ENCODE measurements around the gene IRF2BPL.

The IRF2BPL gene

DNA sequence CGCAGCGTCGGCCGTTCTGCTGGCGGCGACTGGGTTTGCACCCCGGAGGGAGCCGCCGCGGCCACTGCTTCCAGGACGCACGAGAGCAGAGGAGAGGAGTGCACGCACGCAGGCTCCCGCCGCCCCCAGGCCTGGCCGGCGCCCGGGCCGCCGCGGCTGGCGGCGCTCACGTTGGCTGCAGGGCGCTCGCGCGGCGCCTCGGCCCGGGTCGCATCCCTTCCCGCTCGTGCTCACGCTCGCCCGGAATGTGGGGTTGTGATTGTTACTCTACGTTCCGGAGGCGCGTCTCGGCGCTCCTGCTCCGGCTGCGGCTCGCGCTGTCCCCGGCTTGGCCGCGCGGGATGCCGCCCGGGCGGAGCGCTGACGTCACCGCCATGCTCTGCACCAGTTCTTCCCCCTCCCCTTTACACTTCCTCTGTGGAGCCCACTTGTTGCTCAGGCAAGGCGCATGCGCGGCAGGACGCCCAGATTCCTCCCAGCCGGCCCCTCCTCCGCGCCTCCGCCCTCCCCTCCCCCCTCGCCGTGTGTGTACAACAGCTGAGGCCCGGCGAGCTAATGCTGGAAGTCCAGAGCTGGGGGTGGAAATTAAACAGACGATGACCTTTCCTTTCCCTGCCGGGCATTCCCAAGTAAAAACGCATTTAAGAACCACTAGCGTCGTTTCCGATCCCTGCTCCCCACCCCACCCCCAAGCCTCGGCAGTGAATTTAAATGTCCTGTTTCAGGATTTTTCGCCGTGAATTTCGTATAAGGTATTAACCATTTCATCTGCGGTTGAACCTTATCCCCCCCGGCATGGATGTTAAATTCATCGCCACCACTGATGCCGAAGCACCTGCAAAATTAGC is at the start of gene IRF2BPL:
Gene IRF2BPL, minus strand, starts transcription at position 325 of the 848 bp plus-strand sequence. CDS start 916 bp downstream, outside the sequence.
- DNase-seq (ENCODE audit: low read depth in 3 of 3, low spot score in 1 of 3), result peak; percentile 88 to 92 (median 90)

DNA sequence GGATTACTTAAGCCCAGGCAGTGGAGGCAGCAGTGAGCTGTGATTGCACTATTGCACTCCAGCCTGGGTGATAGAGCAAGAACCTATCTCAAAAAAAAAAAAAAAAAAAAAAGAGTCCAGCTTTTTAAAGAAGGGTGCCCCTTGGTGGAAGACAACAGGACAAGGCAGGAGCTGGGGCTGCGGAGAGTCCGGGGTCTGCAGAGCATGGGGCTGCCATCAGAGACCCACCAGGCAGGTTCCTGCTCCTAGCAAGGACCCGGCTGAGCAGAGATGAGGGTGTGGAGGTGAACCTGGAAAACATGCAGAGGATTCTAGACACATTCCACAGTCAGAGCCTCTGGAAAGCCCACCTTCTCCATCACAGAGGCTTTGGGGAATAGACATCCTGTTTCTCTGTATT is 48.5 kb upstream of the IRF2BPL start:
- DNase-seq (ENCODE audit: low read depth in 3 of 3, low spot score in 1 of 3), result no peak

DNA sequence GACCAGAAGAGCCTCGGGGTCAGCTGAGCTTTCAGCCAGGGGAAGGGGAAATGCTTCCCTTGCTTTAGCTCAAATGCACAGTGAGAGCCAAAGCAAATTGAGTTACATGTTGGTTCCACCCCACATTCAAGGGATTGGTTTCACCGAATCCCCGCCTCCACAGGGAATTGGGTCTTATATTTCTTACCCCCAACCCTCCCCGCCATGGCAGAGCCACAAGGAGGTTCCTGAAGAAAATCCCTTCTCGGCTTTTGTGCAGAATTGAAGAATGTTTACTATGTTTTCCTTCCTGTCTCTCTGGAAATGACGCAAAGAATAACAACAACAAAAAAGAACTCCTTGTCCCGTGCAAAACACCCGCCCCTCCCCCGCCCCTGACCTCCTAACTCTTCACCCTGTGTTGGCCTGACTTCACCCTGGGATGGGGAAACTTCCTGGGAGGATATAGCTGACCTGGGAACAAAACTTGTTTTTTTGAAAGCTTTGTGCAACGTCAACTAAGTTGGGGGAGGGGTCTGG is 47.7 kb upstream of the IRF2BPL start:
- no peak for DNase-seq (ENCODE audit: low read depth in 3 of 3, low spot score in 1 of 3)

DNA sequence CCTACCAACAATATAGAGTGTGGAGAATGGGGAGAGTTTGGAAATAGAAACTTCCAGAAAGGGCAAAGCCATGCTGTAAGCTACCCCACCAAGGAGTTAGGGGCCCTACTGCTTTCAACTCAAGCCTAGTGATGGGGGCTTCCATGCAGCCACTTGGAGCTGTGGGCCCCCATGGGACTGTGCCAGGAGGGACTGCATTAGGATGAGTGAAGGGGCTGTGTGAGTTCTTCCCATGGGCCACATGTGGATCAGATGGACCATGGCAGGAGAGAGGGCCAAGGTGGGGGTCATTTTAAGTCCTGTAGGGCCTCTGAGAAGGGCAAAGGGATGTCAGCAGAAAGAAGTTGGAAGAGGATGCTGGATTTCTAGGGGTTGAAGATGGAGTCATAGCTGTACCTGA is 46.5 kb upstream of the IRF2BPL start:
- DNase-seq (ENCODE audit: low read depth in 3 of 3, low spot score in 1 of 3), result no peak

- DNase-seq (ENCODE audit: low read depth in 3 of 3, low spot score in 1 of 3), result no peak
Measured at GRCh38 chr14:77071938-77072388, 43.5 kb upstream of the IRF2BPL start.

DNA sequence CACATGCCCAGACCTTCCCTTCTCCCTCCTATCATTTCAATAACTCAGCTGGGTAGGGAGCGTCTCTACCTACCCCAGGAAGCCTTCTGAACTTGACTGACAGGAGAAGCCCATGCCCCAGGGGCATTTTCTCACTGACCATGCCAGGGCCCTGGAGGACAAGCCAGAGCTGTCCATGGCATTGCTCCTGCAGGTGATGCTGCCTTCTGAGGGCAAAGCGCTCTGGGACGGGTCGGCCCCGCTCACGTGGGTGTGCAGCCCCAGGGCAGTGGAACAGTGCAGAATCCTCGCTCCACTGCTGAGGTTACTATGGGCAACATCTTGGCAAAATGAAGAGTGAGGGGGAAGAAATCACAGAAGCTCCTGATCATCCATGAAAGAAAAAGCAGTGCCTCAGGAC is 41.0 kb upstream of the IRF2BPL start:
- DNase-seq (ENCODE audit: low read depth in 3 of 3, low spot score in 1 of 3), result no peak

GRCh38 chr14:77068517-77069200 is 40.2 kb upstream of the IRF2BPL start:
- DNase-seq (ENCODE audit: low read depth in 3 of 3, low spot score in 1 of 3), result no peak

GRCh38 chr14:77067632-77068516 is 39.4 kb upstream of the IRF2BPL start:
- peak in 2 of 3 donors; percentile 22 to 43 for DNase-seq (ENCODE audit: low read depth in 3 of 3, low spot score in 1 of 3)

DNA sequence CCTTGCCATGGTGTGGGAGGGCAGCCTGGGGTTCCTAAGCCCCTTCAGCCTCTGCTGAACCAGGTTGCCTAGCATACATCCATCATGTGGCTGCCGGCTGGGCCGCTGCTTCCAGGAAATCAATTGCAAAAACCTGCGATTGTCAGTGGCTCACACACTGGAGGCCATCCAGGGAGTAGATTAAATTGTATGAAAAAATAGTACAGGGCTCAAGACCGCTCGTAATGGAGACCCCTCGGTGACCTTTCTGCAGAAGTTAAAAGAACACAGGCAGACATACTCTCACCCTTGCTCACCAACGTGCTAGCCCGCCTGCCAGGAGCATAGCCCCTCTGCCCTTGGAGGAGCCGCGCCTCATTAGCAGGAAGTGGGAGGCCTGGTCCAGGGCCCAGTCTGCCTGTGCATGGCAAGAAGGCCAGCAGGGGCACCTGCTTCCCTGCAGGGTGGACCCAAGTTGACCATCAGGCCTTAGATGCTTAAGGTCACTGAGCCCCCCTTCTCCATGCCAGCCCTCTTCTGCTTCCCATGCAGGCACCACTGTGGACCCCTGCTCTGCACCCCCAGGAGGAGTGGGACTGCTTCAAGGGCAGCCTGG is 38.2 kb upstream of the IRF2BPL start:
- no peak for DNase-seq (ENCODE audit: low read depth in 3 of 3, low spot score in 1 of 3)

GRCh38 chr14:77065851-77066577 is 37.5 kb upstream of the IRF2BPL start:
- no peak for DNase-seq (ENCODE audit: low read depth in 3 of 3, low spot score in 1 of 3)

DNA sequence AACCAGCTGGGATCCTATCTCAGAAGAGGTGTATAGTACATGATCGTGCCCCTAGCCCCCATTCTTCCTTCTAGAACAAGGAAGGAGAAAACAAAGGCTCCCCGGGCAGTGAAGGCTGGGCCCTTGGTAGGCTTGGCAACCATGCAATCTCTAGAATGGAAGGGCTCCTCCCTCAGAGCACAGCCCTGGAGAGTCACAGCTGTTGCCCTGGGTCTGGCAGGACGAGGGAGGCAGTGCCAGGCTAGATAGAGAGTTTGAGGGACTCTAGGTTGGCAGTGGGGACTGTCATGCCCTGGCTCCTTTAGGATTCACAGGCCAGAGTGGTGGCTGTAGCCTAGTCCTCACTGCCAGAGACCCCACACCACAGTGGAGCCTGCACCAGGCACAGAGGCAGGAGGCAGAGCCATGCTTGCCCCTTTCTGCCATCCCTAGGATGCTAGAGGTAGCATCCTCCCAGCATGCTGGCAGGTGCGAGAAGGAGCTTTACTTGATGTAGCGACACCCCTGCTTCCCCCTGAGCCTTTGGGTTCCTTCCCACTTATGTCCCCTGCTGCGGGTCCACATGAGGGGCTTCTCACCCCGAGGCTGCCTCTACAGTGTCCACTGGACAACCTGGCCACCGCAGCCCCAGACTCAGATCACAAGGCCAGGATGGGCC is 36.1 kb upstream of the IRF2BPL start:
- no peak for DNase-seq (ENCODE audit: low read depth in 3 of 3, low spot score in 1 of 3)

DNA sequence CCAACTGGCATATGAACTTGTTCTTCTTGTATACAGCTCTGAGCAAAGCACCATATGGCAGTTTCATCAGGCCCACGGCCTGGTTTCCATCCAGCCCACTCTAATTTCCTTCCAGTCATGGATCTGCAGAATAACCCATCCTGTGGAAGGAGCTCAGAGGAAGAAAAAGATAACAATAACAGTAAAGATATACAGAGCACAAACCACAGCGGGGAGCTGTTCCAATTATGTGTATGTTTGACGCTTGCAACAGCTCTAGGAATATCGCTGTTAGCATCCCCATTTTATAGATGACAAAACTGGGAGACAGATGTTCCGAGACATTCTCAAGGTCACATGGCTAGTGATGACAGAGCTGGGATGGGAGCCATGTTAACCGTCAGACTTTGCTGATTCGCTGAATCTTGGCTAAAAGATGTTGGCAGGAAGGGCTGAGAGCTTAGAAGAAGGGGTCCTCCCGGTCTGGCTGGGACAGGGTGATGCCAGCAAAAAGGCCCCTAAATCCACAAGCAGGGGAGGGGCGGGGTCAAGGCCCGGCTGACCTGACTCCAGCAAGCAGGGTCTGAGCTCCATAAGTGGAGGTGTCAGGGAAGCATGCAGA is 35.2 kb upstream of the IRF2BPL start:
- DNase-seq (ENCODE audit: low read depth in 3 of 3, low spot score in 1 of 3), result no peak

DNA sequence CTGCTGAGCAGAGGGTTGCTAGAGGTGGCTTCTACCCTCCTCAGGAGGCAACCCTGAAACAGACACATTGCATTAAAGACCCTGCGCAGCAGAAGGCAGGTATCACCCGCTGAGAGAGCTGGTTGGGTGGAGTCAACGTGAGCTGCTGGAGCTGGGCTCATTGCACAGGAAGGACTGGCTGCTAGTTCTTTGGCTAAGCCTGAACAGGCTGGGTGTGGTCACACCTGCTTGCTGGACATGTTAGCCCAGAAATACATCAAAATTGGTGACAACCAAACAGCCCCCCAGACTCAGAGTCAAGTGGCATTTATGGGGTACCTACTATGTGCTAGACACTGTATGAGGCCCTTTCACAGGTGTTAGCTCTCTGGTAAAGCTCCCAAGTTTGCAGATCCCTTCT is 33.8 kb upstream of the IRF2BPL start:
- no peak for DNase-seq (ENCODE audit: low read depth in 3 of 3, low spot score in 1 of 3)

GRCh38 chr14:77061630-77062257 is 33.2 kb upstream of the IRF2BPL start:
- no peak for DNase-seq (ENCODE audit: low read depth in 3 of 3, low spot score in 1 of 3)

DNA sequence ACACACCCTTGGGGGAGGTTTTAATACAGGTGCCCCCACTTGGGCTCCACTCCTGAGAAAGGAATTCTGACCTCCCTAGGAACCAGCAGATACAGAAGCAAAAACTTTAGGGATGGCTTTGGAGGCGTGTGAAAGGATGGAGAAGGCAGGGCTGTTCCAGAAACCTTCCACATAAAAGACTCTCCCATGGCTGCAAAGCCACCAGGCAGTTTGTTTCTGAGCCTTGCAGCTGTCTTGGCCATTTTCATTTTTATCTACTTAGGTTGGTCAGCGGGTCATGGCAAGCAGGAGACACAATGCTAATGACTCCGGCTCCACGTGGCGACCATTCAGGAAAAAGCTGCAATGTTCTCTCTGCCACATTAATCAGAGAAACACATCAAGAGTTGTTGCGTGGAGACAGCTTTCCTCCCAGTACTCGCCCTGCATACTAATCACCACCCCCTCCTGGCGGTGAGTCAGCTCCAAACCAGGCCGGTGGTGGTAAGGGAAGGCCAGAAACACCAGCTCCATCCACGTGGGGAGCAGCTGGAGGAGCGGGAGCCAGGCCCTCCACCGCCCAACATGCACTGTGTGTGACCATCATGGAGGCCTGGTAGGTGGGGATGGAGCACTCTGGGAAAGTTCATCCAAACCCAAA is 30.9 kb upstream of the IRF2BPL start:
- DNase-seq (ENCODE audit: low read depth in 3 of 3, low spot score in 1 of 3), result no peak

DNA sequence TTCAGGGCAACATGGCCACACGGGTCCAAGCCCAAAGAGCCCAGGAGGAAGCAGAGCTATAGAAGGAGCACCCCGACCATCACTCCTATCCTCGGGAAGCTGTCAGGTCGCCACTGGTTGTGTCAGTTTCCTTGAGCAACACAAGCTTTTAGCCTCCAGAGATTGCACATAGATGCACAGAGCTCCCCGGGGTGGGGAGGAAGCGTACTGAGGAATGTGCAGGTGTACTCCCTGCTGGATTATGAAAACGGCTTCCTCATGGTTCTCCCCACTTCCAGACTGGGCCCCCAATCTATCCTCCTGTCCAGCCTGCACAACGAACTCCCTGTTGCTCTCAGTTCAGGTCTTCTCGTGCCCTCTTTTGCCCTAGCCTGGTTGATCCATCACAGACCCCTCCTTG is 30.3 kb upstream of the IRF2BPL start:
- DNase-seq (ENCODE audit: low read depth in 3 of 3, low spot score in 1 of 3), result no peak

- DNase-seq (ENCODE audit: low read depth in 3 of 3, low spot score in 1 of 3), result no peak
Measured at GRCh38 chr14:77058117-77058516, 29.6 kb upstream of the IRF2BPL start.

DNA sequence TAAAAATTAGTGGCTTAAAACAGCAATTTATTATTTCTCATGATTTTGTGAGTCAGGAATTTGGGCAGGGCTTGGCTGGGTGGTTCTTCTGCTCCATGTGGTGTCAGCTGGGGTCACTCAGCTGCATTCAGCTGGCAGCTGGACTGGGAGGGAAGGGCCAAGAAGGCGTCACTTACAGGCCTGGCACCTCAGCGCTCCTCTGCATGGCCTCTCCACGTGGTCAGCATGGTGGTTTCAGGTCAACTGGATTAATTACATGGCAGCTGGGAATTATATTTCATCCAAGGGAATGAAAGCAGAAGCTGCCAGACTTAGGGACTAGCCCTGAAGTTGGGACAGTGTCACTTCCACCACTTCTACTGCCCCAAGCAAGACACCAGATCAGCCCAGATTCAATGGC is 27.5 kb upstream of the IRF2BPL start:
- DNase-seq (ENCODE audit: low read depth in 3 of 3, low spot score in 1 of 3), result no peak

Measured in stimulated activated CD4-positive, alpha-beta T cell treated with anti-CD3 and anti-CD28 coated beads, TNF-alpha, amount 100 ng/mL, for 1 hour (primary cell).